ENCODE results near the gene CAMK1.

- peak; percentile 64 for TF ChIP-seq CTCF (IDR thresholded peaks at IDR 0.05; ENCODE audit: insufficient read depth, low read length)
- no peak for TF ChIP-seq POLR2AphosphoS5 (IDR thresholded peaks at IDR 0.05; ENCODE audit: low read depth)
- no peak for TF ChIP-seq SPI1 (IDR thresholded peaks at IDR 0.05; ENCODE audit: borderline replicate concordance, low read depth)
- TF ChIP-seq GABPA (IDR thresholded peaks at IDR 0.05; ENCODE audit: low read depth) = no peak
These were observed 17.3 kb upstream of the CAMK1 start for GRCh38 chr3:9786825-9787669.
